T-helper 2 cell treated with Interferon-gamma antibody and Interleukin-4, amounts not matched to agents 100 ng/mL and 5 ng/mL, for 36 hours (primary cell): Measurements from ENCODE around the gene HAUS7. TPM values are rescaled to one million over a fixed set of nuclear protein-coding genes. Genes with fewer than 3 reads are reported as not detected.

Experiments used
- intact Hi-C: fragments of 100-400 bp; cut with micrococcal nuclease; formaldehyde crosslinking; loops from one replicate; pipeline ENCODE4 v1.15.1; 2023
- total RNA-seq: library from RNA; stranded (reverse); gene quantifications from 2 replicates; pipeline ENCODE4 v1.2.3, GENCODE V29; 2022

The HAUS7 gene
- total RNA-seq, 1 donor from 2014 or later: 57.5 TPM

- intact Hi-C loops: no loop called here
Observed at GRCh38 chrX:153477901-153478300, 7.5 kb upstream of the HAUS7 start.

- intact Hi-C loops: no loop called here
Observed at GRCh38 chrX:153477364-153477857, 7.0 kb upstream of the HAUS7 start.

GRCh38 chrX:153476666-153477363, 6.4 kb upstream of the HAUS7 start:
- intact Hi-C loops: no loop called here

GRCh38 chrX:153475751-153476281, 5.4 kb upstream of the HAUS7 start:
- intact Hi-C loops: no loop called here

GRCh38 chrX:153475271-153475670, 4.9 kb upstream of the HAUS7 start:
- intact Hi-C loops: no loop called here

GRCh38 chrX:153474718-153475117, 4.3 kb upstream of the HAUS7 start:
- intact Hi-C loops: loop anchor here (5.0 kb wide), 1 partner anchor 532 kb away; no protein-coding TSS in a partner anchor

GRCh38 chrX:153474266-153474665, 3.9 kb upstream of the HAUS7 start:
- intact Hi-C loops: loop anchor here (5.0 kb wide), 1 partner anchor 532 kb away; no protein-coding TSS in a partner anchor

- intact Hi-C loops: loop anchor here (5.0 kb wide), 1 partner anchor 531 kb away; no protein-coding TSS in a partner anchor
Observed at GRCh38 chrX:153473126-153473525, 2.8 kb upstream of the HAUS7 start.

GRCh38 chrX:153471663-153472280, 1.4 kb upstream of the HAUS7 start:
- intact Hi-C loops: loop anchor here (1.0 to 5.0 kb wide), 3 partner anchors 36 to 529 kb away; no protein-coding TSS in a partner anchor

- intact Hi-C loops: loop anchor here (1.0 to 10.0 kb wide), 5 partner anchors 65 to 528 kb away; partner anchors contain the start of genes CCNQ and PNMA6E
Observed at GRCh38 chrX:153469811-153470410, 465 bp downstream of the HAUS7 start.

GRCh38 chrX:153468008-153468580, 2.3 kb downstream of the HAUS7 start:
- intact Hi-C loops: loop anchor here (10.0 kb wide), 1 partner anchor 63 kb away; the partner anchor contains the start of gene PNMA6E

GRCh38 chrX:153465691-153466380, 4.5 kb downstream of the HAUS7 start:
- intact Hi-C loops: loop anchor here (10.0 kb wide), 1 partner anchor 61 kb away; the partner anchor contains the start of gene PNMA6E

GRCh38 chrX:153464116-153464515, 6.3 kb downstream of the HAUS7 start:
- intact Hi-C loops: loop anchor here (10.0 kb wide), 1 partner anchor 59 kb away; the partner anchor contains the start of gene PNMA6E

GRCh38 chrX:153463556-153463955, 6.8 kb downstream of the HAUS7 start:
- intact Hi-C loops: loop anchor here (10.0 kb wide), 1 partner anchor 59 kb away; the partner anchor contains the start of gene PNMA6E

- intact Hi-C loops: loop anchor here (10.0 kb wide), 1 partner anchor 58 kb away; the partner anchor contains the start of gene PNMA6E
Observed at GRCh38 chrX:153463031-153463430, 7.3 kb downstream of the HAUS7 start.

GRCh38 chrX:153462291-153462690, 8.1 kb downstream of the HAUS7 start:
- intact Hi-C loops: loop anchor here (10.0 kb wide), 1 partner anchor 57 kb away; the partner anchor contains the start of gene PNMA6E

- intact Hi-C loops: loop anchor here (10.0 kb wide), 1 partner anchor 56 kb away; the partner anchor contains the start of gene PNMA6E
Observed at GRCh38 chrX:153460826-153461225, 9.6 kb downstream of the HAUS7 start.

GRCh38 chrX:153459986-153460385, 10.4 kb downstream of the HAUS7 start:
- intact Hi-C loops: loop anchor here (10.0 kb wide), 1 partner anchor 55 kb away; the partner anchor contains the start of gene PNMA6E

- intact Hi-C loops: no loop called here
Observed at GRCh38 chrX:153458476-153458875, 11.9 kb downstream of the HAUS7 start.
